ENCODE results near the gene FBXL14. TPM values are rescaled to one million over a fixed set of nuclear protein-coding genes. Genes with fewer than 3 reads are reported as not detected.

Gene FBXL14
- total RNA-seq, 2 donors from 2014 or later, result 19.4 to 26.2 TPM

- H3K9me3 Mint-ChIP-seq, result no peaks in the 10 kb centered on the region
Measured at GRCh38 chr12:1534748-1535147, 59.6 kb downstream of the FBXL14 start.

GRCh38 chr12:1533602-1534304, 60.6 kb downstream of the FBXL14 start:
- Mint-ChIP-seq H3K27ac (peak overlapping the region; percentile 5 to 59), H3K9me3 (no peaks in the 10 kb centered on the region), H3K4me3 (peak overlapping the region; percentile 88), H3K27me3 (peaks cover 51 to 66% of the 10 kb centered on the region in 2 donors), H3K36me3 (no peaks in the 10 kb centered on the region), H3K4me1 (ENCODE audit: low read depth in 2 of 2) (peaks cover 27 to 30% of the 10 kb centered on the region in 2 donors)
- DNase-seq (ENCODE audit: low spot score), result peak; percentile 75
- peak; percentile 80 to 89 for ATAC-seq

More at GRCh38 chr12:1534748-1535147, 59.6 kb downstream of the FBXL14 start:
- ATAC-seq (no peak), DNase-seq (ENCODE audit: low spot score) (no peak)
- Mint-ChIP-seq H3K27ac (no peak overlapping the region), H3K4me3 (peak overlapping the region; percentile 24), H3K27me3 (peaks cover 56 to 67% of the 10 kb centered on the region in 2 donors), H3K4me1 (ENCODE audit: low read depth in 2 of 2) (peaks cover 24 to 30% of the 10 kb centered on the region in 2 donors), H3K36me3 (no peaks in the 10 kb centered on the region)

- H3K4me1 Mint-ChIP-seq (ENCODE audit: low read depth in 2 of 2), result peaks cover 27 to 30% of the 10 kb centered on the region in 2 donors
- H3K36me3 Mint-ChIP-seq, result no peaks in the 10 kb centered on the region
- H3K9me3 Mint-ChIP-seq, result no peaks in the 10 kb centered on the region
- no peak for DNase-seq (ENCODE audit: low spot score)
- peak overlapping the region; percentile 88 for H3K4me3 Mint-ChIP-seq
- peak overlapping the region; percentile 5 to 59 for H3K27ac Mint-ChIP-seq
- peaks cover 51 to 68% of the 10 kb centered on the region in 2 donors for H3K27me3 Mint-ChIP-seq
- peak in 1 of 2 donors; percentile 4 for ATAC-seq
Measured at GRCh38 chr12:1533205-1533601, 61.2 kb downstream of the FBXL14 start.

GRCh38 chr12:1532375-1533165, 61.8 kb downstream of the FBXL14 start:
- DNase-seq (ENCODE audit: low spot score), result no peak
- Mint-ChIP-seq H3K27ac (peak overlapping the region; percentile 5 to 59), H3K27me3 (peaks cover 54 to 69% of the 10 kb centered on the region in 2 donors), H3K36me3 (no peaks in the 10 kb centered on the region), H3K4me1 (ENCODE audit: low read depth in 2 of 2) (peaks cover 27 to 30% of the 10 kb centered on the region in 2 donors), H3K9me3 (no peaks in the 10 kb centered on the region), H3K4me3 (peak overlapping the region; percentile 88)
- ATAC-seq, result no peak

- H3K27ac Mint-ChIP-seq, result no peak overlapping the region
Measured at GRCh38 chr12:1531654-1532374, 62.6 kb downstream of the FBXL14 start.

GRCh38 chr12:1531153-1531653, 63.2 kb downstream of the FBXL14 start:
- H3K4me3 Mint-ChIP-seq, result peak overlapping the region; percentile 27
- no peak for DNase-seq (ENCODE audit: low spot score)
- H3K9me3 Mint-ChIP-seq, result no peaks in the 10 kb centered on the region
- no peaks in the 10 kb centered on the region for H3K36me3 Mint-ChIP-seq
- peaks cover 27 to 30% of the 10 kb centered on the region in 2 donors for H3K4me1 Mint-ChIP-seq (ENCODE audit: low read depth in 2 of 2)
- ATAC-seq, result no peak
- H3K27ac Mint-ChIP-seq, result no peak overlapping the region
- peaks cover 50 to 67% of the 10 kb centered on the region in 2 donors for H3K27me3 Mint-ChIP-seq

More at GRCh38 chr12:1531654-1532374, 62.6 kb downstream of the FBXL14 start:
- peaks cover 49 to 67% of the 10 kb centered on the region in 2 donors for H3K27me3 Mint-ChIP-seq
- H3K9me3 Mint-ChIP-seq, result no peaks in the 10 kb centered on the region
- peak in 1 of 2 donors; percentile 24 for ATAC-seq
- peak overlapping the region; percentile 88 for H3K4me3 Mint-ChIP-seq
- H3K36me3 Mint-ChIP-seq, result no peaks in the 10 kb centered on the region
- H3K4me1 Mint-ChIP-seq (ENCODE audit: low read depth in 2 of 2), result peaks cover 27 to 30% of the 10 kb centered on the region in 2 donors
- no peak for DNase-seq (ENCODE audit: low spot score)

GRCh38 chr12:1530592-1531152, 63.7 kb downstream of the FBXL14 start:
- no peak for ATAC-seq
- Mint-ChIP-seq H3K27me3 (peaks cover 49 to 67% of the 10 kb centered on the region in 2 donors), H3K4me1 (ENCODE audit: low read depth in 2 of 2) (peaks cover 23 to 30% of the 10 kb centered on the region in 2 donors), H3K36me3 (no peaks in the 10 kb centered on the region), H3K4me3 (no peak overlapping the region), H3K27ac (no peak overlapping the region), H3K9me3 (no peaks in the 10 kb centered on the region)
- no peak for DNase-seq (ENCODE audit: low spot score)

GRCh38 chr12:1529862-1530591, 64.4 kb downstream of the FBXL14 start:
- H3K27me3 Mint-ChIP-seq, result peaks cover 47 to 69% of the 10 kb centered on the region in 2 donors
- H3K27ac Mint-ChIP-seq, result no peak overlapping the region
- no peaks in the 10 kb centered on the region for H3K36me3 Mint-ChIP-seq
- no peak for DNase-seq (ENCODE audit: low spot score)
- H3K4me1 Mint-ChIP-seq (ENCODE audit: low read depth in 2 of 2), result peaks cover 23 to 30% of the 10 kb centered on the region in 2 donors
- peak in 1 of 2 donors; percentile 22 for ATAC-seq
- peak overlapping the region; percentile 69 for H3K4me3 Mint-ChIP-seq
- no peaks in the 10 kb centered on the region for H3K9me3 Mint-ChIP-seq

GRCh38 chr12:1529228-1529861, 65.0 kb downstream of the FBXL14 start:
- Mint-ChIP-seq H3K27ac (no peak overlapping the region), H3K27me3 (peaks cover 47 to 70% of the 10 kb centered on the region in 2 donors), H3K36me3 (no peaks in the 10 kb centered on the region), H3K4me3 (peak overlapping the region; percentile 69), H3K4me1 (ENCODE audit: low read depth in 2 of 2) (peaks cover 23 to 25% of the 10 kb centered on the region in 2 donors), H3K9me3 (no peaks in the 10 kb centered on the region)
- DNase-seq (ENCODE audit: low spot score) (no peak), ATAC-seq (no peak)

- H3K27ac Mint-ChIP-seq, result no peak overlapping the region
- H3K36me3 Mint-ChIP-seq, result no peaks in the 10 kb centered on the region
- H3K27me3 Mint-ChIP-seq, result peaks cover 49 to 71% of the 10 kb centered on the region in 2 donors
- H3K9me3 Mint-ChIP-seq, result no peaks in the 10 kb centered on the region
- no peak for DNase-seq (ENCODE audit: low spot score)
- no peak for ATAC-seq
- H3K4me3 Mint-ChIP-seq, result no peak overlapping the region
- H3K4me1 Mint-ChIP-seq (ENCODE audit: low read depth in 2 of 2), result peaks cover 18 to 20% of the 10 kb centered on the region in 2 donors
Measured at GRCh38 chr12:1528791-1529190, 65.6 kb downstream of the FBXL14 start.

GRCh38 chr12:1527789-1528188, 66.6 kb downstream of the FBXL14 start:
- peaks cover 43 to 65% of the 10 kb centered on the region in 2 donors for H3K27me3 Mint-ChIP-seq
- ATAC-seq, result no peak
- no peak overlapping the region for H3K4me3 Mint-ChIP-seq
- H3K9me3 Mint-ChIP-seq, result no peaks in the 10 kb centered on the region
- no peak for DNase-seq (ENCODE audit: low spot score)
- H3K27ac Mint-ChIP-seq, result no peak overlapping the region
- H3K4me1 Mint-ChIP-seq (ENCODE audit: low read depth in 2 of 2), result peaks cover 8 to 10% of the 10 kb centered on the region in 2 donors
- no peaks in the 10 kb centered on the region for H3K36me3 Mint-ChIP-seq

GRCh38 chr12:1525858-1526257, 68.5 kb downstream of the FBXL14 start:
- Mint-ChIP-seq H3K36me3 (no peaks in the 10 kb centered on the region), H3K27me3 (peaks cover 35 to 56% of the 10 kb centered on the region in 2 donors), H3K4me1 (ENCODE audit: low read depth in 2 of 2) (peaks cover 0 to 3% of the 10 kb centered on the region in 2 donors), H3K9me3 (no peaks in the 10 kb centered on the region), H3K27ac (no peak overlapping the region), H3K4me3 (no peak overlapping the region)
- DNase-seq (ENCODE audit: low spot score) (no peak), ATAC-seq (no peak)
